ENCODE data around the gene AATK. TPM values are rescaled to one million over a fixed set of nuclear protein-coding genes. Genes with fewer than 3 reads are reported as not detected.

Gene AATK
- total and polyA plus RNA-seq, 9 of the 15 experiments (the other 6 are each of a cell fraction or from before 2014, with no cell fraction given) = 0.11 to 0.55 (median 0.38) TPM; not detected in 5

DNA sequence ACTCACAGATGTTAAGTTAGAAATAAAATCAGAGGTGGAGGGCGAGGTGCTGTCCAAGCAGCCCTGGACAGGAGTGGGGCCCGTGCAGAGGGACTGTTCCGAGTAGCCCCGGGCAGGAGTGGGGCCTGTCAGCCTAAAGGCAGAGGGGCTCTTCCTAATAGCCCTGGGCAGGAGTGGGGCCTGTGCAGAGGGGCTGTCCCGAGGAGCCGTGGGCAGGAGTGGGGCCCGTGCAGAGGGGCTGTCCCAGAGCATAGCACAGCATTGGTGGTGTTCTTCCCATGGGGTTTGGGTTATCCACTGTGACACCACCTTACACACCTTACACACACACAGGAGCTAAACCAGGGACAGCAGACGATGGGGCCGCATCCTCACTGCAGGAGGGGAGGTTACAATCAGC is 46.3 kb upstream of the AATK start:
- Histone ChIP-seq H2AFZ (ENCODE audit: low read depth, low read length) (no peak overlapping the region), H3K36me3 (ENCODE audit: control insufficient read depth, insufficient read depth, low read length) (0 out of 3 replicates have a peak, but pooled peaks cover under 1% of the 10 kb centered on the region), H3K27ac (ENCODE audit: extremely low read depth, low read depth, low read length) (no peak overlapping the region), H3K9me3 (replicated peaks; ENCODE audit: control insufficient read depth, insufficient read depth, low read depth, low read length) (no peaks in the 10 kb centered on the region), H3K27me3 (ENCODE audit: control insufficient read depth in 2 of 2, insufficient read depth in 2 of 2, low read length in 2 of 2) (no peaks in the 10 kb centered on the region), H3K4me1 (replicated peaks in 1 of 2; ENCODE audit: control insufficient read depth in 2 of 2, insufficient read depth in 2 of 2, low read length in 2 of 2) (peaks cover 0 to 18% of the 10 kb centered on the region in 2 experiments; a peak in 2 of 5 replicates), H3K4me3 (no peak overlapping the region), H3K79me2 (ENCODE audit: control insufficient read depth, insufficient read depth, low read length) (no peaks in the 10 kb centered on the region), H3K9ac (ENCODE audit: insufficient read depth in 1 of 2, low read depth in 2 of 2, low read length in 2 of 2) (no peak overlapping the region), H4K20me1 (replicated peaks; ENCODE audit: control insufficient read depth, insufficient read depth, low read length) (no peaks in the 10 kb centered on the region), H3K4me2 (ENCODE audit: insufficient read depth, low read length) (no peak overlapping the region), H3K9me1 (ENCODE audit: control insufficient read depth, insufficient read depth, low read length) (no peaks in the 10 kb centered on the region)
- FAIRE-seq = no peak
- ChIA-PET POLR2A (no interaction called here), CTCF (ENCODE audit: low intra/inter-chr PET ratio) (no interaction called here)
- in situ Hi-C loops (cut with MboI) = no loop called here
- DNase-seq (ENCODE audit: extremely low read depth in 1 of 4, low spot score in 3 of 4) = no peak
- intact Hi-C loops (cut with micrococcal nuclease) = no loop called here
- 71% methylated on average over 8 of the region's 9 CpGs for WGBS (ENCODE audit: insufficient coverage, low coverage, missing lambda C conversion rate)
- TF ChIP-seq GATAD2A (IDR thresholded peaks at IDR 0.05) (no peak), ZNF324 (CRISPR knock-in tag; IDR thresholded peaks at IDR 0.05) (no peak), NFATC3 (IDR thresholded peaks at IDR 0.05) (no peak), PRMT5 (CRISPR knock-in tag; IDR thresholded peaks at IDR 0.05) (no peak), ZNF197 (CRISPR knock-in tag; IDR thresholded peaks at IDR 0.05; ENCODE audit: low read depth) (no peak), POLR2AphosphoS5 (IDR thresholded peaks at IDR 0.05; ENCODE audit: control insufficient read depth, insufficient read depth, low read depth, low read length) (no peak), ELF2 (CRISPR knock-in tag; IDR thresholded peaks at IDR 0.05) (no peak), HDGF (IDR thresholded peaks at IDR 0.05) (no peak)
- TF ChIP-seq, protein P1, sequence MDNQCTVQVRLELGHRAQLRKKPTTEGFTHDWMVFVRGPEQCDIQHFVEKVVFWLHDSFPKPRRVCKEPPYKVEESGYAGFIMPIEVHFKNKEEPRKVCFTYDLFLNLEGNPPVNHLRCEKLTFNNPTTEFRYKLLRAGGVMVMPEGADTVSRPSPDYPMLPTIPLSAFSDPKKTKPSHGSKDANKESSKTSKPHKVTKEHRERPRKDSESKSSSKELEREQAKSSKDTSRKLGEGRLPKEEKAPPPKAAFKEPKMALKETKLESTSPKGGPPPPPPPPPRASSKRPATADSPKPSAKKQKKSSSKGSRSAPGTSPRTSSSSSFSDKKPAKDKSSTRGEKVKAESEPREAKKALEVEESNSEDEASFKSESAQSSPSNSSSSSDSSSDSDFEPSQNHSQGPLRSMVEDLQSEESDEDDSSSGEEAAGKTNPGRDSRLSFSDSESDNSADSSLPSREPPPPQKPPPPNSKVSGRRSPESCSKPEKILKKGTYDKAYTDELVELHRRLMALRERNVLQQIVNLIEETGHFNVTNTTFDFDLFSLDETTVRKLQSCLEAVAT (IDR thresholded peaks at IDR 0.05) = no peak
- TF ChIP-seq, protein P2, sequence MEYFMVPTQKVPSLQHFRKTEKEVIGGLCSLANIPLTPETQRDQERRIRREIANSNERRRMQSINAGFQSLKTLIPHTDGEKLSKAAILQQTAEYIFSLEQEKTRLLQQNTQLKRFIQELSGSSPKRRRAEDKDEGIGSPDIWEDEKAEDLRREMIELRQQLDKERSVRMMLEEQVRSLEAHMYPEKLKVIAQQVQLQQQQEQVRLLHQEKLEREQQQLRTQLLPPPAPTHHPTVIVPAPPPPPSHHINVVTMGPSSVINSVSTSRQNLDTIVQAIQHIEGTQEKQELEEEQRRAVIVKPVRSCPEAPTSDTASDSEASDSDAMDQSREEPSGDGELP (CRISPR knock-in tag; IDR thresholded peaks at IDR 0.05; ENCODE audit: borderline replicate concordance) = no peak
- BruUV-seq (replicated peaks) = no TSS peak
- no peak for ATAC-seq
